HG03565 (cell line): ENCODE results near the gene RPF1.

Source experiments
- ATAC-seq: cut with Tn5 transposase; IDR thresholded peaks from one replicate; pipeline ENCODE4 v1.9.1; 2021; ENCODE audit warnings: mild to moderate bottlenecking, moderate library complexity; ENCODE audit not compliant: unreplicated experiment

RPF1 gene

GRCh38 chr1:84541679-84542078, 62.6 kb downstream of the RPF1 start:
- no peak for ATAC-seq
